KMS-11 (cell line): ENCODE measurements around the gene CCN2.

Experiments used
- H2AFZ ChIP-seq: fragments of 200-600 bp; sonication (generic); 2 replicates; pipeline ENCODE4 v1.6.1; 2016; ENCODE audit warnings: antibody characterized with exemption, mixed run types, low read depth
- H3K27ac ChIP-seq: fragments of 200-600 bp; sonication (generic); 2 replicates; pipeline ENCODE4 v1.6.1; 2016; ENCODE audit warnings: mild to moderate bottlenecking, mixed run types
- H3K27me3 ChIP-seq: fragments of 200-600 bp; sonication (generic); 2 replicates; pipeline ENCODE4 v1.6.1; 2017; ENCODE audit warnings: mild to moderate bottlenecking, low read depth, mixed run types, moderate library complexity; ENCODE audit not compliant: insufficient read depth
- H3K36me3 ChIP-seq: fragments of 200-600 bp; sonication (generic); 2 replicates; pipeline ENCODE4 v1.6.1; 2017; ENCODE audit warnings: mild to moderate bottlenecking, mixed run types; ENCODE audit not compliant: insufficient read depth
- H3K4me1 ChIP-seq: fragments of 200-600 bp; sonication (generic); 2 replicates; pipeline ENCODE4 v1.6.1; 2016; ENCODE audit warnings: mild to moderate bottlenecking, low read depth, mixed run types; ENCODE audit not compliant: poor library complexity, severe bottlenecking
- H3K4me2 ChIP-seq: fragments of 200-600 bp; sonication (generic); 2 replicates; pipeline ENCODE4 v1.7.0; 2016; ENCODE audit warnings: mild to moderate bottlenecking, mixed run types
- H3K4me3 ChIP-seq: fragments of 200-600 bp; sonication (generic); IDR thresholded peaks from 2 replicates; pipeline ENCODE4 v1.6.1; 2017; ENCODE audit warnings: low read depth, low read length, mixed read lengths; ENCODE audit not compliant: insufficient read depth
- H3K79me2 ChIP-seq: fragments of 200-600 bp; sonication (generic); 2 replicates; pipeline ENCODE4 v1.6.1; 2016; ENCODE audit warnings: low read depth, mixed run types; ENCODE audit not compliant: insufficient read depth
- H3K9ac ChIP-seq: fragments of 200-600 bp; sonication (generic); 2 replicates; pipeline ENCODE4 v1.6.1; 2016; ENCODE audit warnings: mild to moderate bottlenecking, mixed run types
- H4K20me1 ChIP-seq: fragments of 200-600 bp; sonication (generic); 2 replicates; pipeline ENCODE4 v1.6.1; 2016; ENCODE audit warnings: mild to moderate bottlenecking, mixed run types; ENCODE audit not compliant: insufficient read depth
- CTCF ChIP-seq: fragments of 200-600 bp; sonication (generic); conservative IDR thresholded peaks from 2 replicates; pipeline ENCODE4 v1.6.1; 2017; ENCODE audit warnings: low read depth, mild to moderate bottlenecking, antibody characterized with exemption, low read length, moderate library complexity, mixed read lengths

The CCN2 gene

GRCh38 chr6:131979515-131980337 lies 28.6 kb upstream of the CCN2 start:
- no peaks in the 10 kb centered on the region for H3K27me3 ChIP-seq
- TF ChIP-seq CTCF, result no peak
- H3K4me2 ChIP-seq, result no peak overlapping the region
- H3K4me1 ChIP-seq, result no peaks in the 10 kb centered on the region
- no peak overlapping the region for H3K27ac ChIP-seq
- H2AFZ ChIP-seq, result no peak overlapping the region
- no peak overlapping the region for H3K9ac ChIP-seq
- H3K79me2 ChIP-seq, result no peaks in the 10 kb centered on the region
- no peak overlapping the region for H3K4me3 ChIP-seq
- H3K36me3 ChIP-seq, result no peaks in the 10 kb centered on the region
- H4K20me1 ChIP-seq, result no peaks in the 10 kb centered on the region

GRCh38 chr6:131978522-131978921 lies 27.4 kb upstream of the CCN2 start:
- no peak for TF ChIP-seq CTCF
- Histone ChIP-seq H3K4me1 (no peaks in the 10 kb centered on the region), H3K36me3 (no peaks in the 10 kb centered on the region), H3K27me3 (no peaks in the 10 kb centered on the region), H3K79me2 (no peaks in the 10 kb centered on the region), H3K27ac (no peak overlapping the region), H3K4me3 (no peak overlapping the region), H3K9ac (no peak overlapping the region), H4K20me1 (no peaks in the 10 kb centered on the region), H3K4me2 (no peak overlapping the region), H2AFZ (no peak overlapping the region)

- Histone ChIP-seq H3K79me2 (no peaks in the 10 kb centered on the region), H3K4me3 (no peak overlapping the region), H3K4me2 (no peak overlapping the region), H3K27me3 (no peaks in the 10 kb centered on the region), H3K9ac (no peak overlapping the region), H2AFZ (no peak overlapping the region), H4K20me1 (no peaks in the 10 kb centered on the region), H3K4me1 (no peaks in the 10 kb centered on the region), H3K27ac (no peak overlapping the region), H3K36me3 (no peaks in the 10 kb centered on the region)
- no peak for TF ChIP-seq CTCF
These were observed 25.4 kb upstream of the CCN2 start for GRCh38 chr6:131976545-131977061.

GRCh38 chr6:131972741-131973140 lies 21.6 kb upstream of the CCN2 start:
- Histone ChIP-seq H3K4me3 (no peak overlapping the region), H3K79me2 (no peaks in the 10 kb centered on the region), H3K4me1 (no peaks in the 10 kb centered on the region), H3K9ac (no peak overlapping the region), H2AFZ (no peak overlapping the region), H4K20me1 (no peaks in the 10 kb centered on the region), H3K27me3 (no peaks in the 10 kb centered on the region), H3K4me2 (no peak overlapping the region), H3K36me3 (no peaks in the 10 kb centered on the region), H3K27ac (no peak overlapping the region)
- TF ChIP-seq CTCF, result no peak
